Measurements from ENCODE around the gene FAM78A. TPM values are rescaled to one million over a fixed set of nuclear protein-coding genes. Genes with fewer than 3 reads are reported as not detected.

FAM78A gene
- total RNA-seq, 1 donor from 2014 or later: 73.4 TPM

DNA sequence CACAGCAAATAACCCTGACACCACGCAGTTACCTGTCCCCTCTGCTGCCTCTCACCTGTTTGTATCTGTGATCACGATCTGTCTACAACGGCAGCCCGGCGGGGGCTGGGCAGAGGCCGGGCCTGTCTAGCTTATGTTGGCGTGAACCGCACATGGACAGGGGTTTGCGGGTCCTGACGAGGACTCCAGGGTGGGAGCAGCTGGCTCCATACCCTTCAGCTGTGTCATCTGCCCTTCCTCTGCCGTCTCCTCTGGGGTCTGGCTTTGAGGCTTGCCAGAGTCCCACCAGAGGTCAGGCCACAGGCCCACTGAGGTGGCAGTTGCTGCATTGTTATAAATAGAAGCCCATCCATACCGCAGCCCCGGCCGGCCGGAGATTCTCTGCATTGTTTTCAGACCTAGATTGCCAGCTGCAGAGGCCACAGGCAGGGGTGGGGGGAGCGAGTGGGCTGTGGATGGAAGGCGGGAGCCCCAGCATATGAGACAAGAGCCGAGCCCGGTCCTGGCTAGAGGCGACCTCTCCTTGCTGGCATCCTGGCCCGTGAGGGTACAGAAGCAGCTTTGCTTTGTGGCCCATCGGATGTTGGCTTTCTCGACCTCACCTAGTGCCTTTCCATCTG is 37.8 kb downstream of the FAM78A start:
- TF ChIP-seq, protein P1, sequence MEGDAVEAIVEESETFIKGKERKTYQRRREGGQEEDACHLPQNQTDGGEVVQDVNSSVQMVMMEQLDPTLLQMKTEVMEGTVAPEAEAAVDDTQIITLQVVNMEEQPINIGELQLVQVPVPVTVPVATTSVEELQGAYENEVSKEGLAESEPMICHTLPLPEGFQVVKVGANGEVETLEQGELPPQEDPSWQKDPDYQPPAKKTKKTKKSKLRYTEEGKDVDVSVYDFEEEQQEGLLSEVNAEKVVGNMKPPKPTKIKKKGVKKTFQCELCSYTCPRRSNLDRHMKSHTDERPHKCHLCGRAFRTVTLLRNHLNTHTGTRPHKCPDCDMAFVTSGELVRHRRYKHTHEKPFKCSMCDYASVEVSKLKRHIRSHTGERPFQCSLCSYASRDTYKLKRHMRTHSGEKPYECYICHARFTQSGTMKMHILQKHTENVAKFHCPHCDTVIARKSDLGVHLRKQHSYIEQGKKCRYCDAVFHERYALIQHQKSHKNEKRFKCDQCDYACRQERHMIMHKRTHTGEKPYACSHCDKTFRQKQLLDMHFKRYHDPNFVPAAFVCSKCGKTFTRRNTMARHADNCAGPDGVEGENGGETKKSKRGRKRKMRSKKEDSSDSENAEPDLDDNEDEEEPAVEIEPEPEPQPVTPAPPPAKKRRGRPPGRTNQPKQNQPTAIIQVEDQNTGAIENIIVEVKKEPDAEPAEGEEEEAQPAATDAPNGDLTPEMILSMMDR (IDR thresholded peaks at IDR 0.05; ENCODE audit: unreplicated experiment): no peak
- Mint-ChIP-seq H3K4me1 (ENCODE audit: unreplicated experiment) (peaks cover 24% of the 10 kb centered on the region), H3K27me3 (ENCODE audit: unreplicated experiment) (peaks cover 10% of the 10 kb centered on the region), H3K27ac (ENCODE audit: unreplicated experiment) (peak overlapping the region; percentile 82), H3K9me3 (ENCODE audit: unreplicated experiment) (peaks cover 5% of the 10 kb centered on the region), H3K36me3 (ENCODE audit: low read depth, unreplicated experiment) (peaks cover 17% of the 10 kb centered on the region), H3K4me3 (ENCODE audit: unreplicated experiment) (no peak overlapping the region)
- DNase-seq (ENCODE audit: low spot score): peak; percentile 42

DNA sequence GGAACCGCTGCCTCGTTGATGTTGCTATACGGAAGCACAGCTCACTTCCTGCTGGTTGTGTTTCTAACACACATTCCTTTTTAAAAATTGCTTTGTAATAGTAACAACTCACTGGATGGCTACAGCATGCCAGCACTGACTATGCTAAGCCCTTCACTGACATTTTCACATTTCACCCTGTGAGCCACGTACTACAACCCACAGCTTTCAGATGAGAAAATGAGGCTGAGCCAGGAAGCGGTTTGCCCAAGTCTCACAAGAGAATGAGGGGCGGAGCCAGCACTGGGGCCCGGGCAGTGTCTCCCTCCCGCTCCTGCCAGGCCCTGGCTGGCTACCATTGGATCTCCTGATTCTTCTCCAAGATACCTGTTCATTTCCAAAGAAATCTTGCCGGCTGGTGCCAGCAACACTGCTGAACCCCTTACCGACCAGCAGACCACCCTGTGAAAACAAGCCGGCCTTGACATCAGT is 38.3 kb downstream of the FAM78A start:
- peaks cover 24% of the 10 kb centered on the region for H3K4me1 Mint-ChIP-seq (ENCODE audit: unreplicated experiment)
- H3K36me3 Mint-ChIP-seq (ENCODE audit: low read depth, unreplicated experiment): peaks cover 18% of the 10 kb centered on the region
- peaks cover 8% of the 10 kb centered on the region for H3K27me3 Mint-ChIP-seq (ENCODE audit: unreplicated experiment)
- DNase-seq (ENCODE audit: low spot score): peak; percentile 34
- no peak overlapping the region for H3K4me3 Mint-ChIP-seq (ENCODE audit: unreplicated experiment)
- TF ChIP-seq, protein P1 (IDR thresholded peaks at IDR 0.05; ENCODE audit: unreplicated experiment): no peak
- peaks cover 3% of the 10 kb centered on the region for H3K9me3 Mint-ChIP-seq (ENCODE audit: unreplicated experiment)
- H3K27ac Mint-ChIP-seq (ENCODE audit: unreplicated experiment): peak overlapping the region; percentile 82

DNA sequence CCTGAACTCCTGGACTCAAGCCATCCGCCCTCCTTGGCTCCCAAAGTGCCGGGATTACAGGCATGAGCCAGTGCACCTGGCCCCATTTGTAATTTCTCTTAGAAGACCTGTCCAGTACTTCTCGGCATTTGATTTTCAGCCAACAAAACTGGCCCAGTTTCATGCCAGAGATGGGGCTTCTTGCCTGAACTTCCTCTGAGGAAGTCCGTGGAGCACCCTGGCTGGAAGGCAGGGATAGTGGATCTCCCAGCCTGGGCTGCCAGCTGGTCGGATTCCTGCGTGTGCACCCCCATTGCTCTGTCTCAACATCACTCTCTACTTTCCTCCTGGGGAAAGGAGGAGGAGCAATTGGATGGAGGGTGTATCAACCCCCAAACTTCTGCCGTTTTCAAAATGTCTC is 39.0 kb downstream of the FAM78A start:
- TF ChIP-seq, protein P1 (IDR thresholded peaks at IDR 0.05; ENCODE audit: unreplicated experiment): no peak
- DNase-seq (ENCODE audit: low spot score): no peak
- H3K9me3 Mint-ChIP-seq (ENCODE audit: unreplicated experiment): no peaks in the 10 kb centered on the region
- H3K4me1 Mint-ChIP-seq (ENCODE audit: unreplicated experiment): peaks cover 24% of the 10 kb centered on the region
- H3K27me3 Mint-ChIP-seq (ENCODE audit: unreplicated experiment): peaks cover 7% of the 10 kb centered on the region
- H3K4me3 Mint-ChIP-seq (ENCODE audit: unreplicated experiment): no peak overlapping the region
- H3K27ac Mint-ChIP-seq (ENCODE audit: unreplicated experiment): no peak overlapping the region
- peaks cover 16% of the 10 kb centered on the region for H3K36me3 Mint-ChIP-seq (ENCODE audit: low read depth, unreplicated experiment)

DNA sequence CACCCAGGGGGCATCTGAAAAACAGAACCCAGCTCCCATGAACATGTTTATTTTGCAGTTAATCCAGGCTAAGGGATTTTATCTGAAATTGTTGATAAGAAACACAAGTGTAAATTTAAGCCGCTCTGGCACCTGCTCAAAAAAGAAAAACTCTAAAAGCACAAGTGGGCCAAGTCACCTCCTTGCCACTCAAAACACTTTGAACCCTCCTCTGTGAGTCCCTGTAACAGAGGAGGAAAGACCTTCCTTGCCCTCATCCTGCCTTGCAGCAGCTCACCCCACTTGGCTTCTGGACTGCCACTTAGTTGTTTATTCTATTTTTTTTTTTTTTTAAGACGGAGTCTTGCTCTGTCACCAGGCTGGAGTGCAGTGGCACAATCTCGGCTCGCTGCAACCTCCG is 39.5 kb downstream of the FAM78A start:
- peaks cover 16% of the 10 kb centered on the region for H3K36me3 Mint-ChIP-seq (ENCODE audit: low read depth, unreplicated experiment)
- H3K4me3 Mint-ChIP-seq (ENCODE audit: unreplicated experiment): no peak overlapping the region
- H3K9me3 Mint-ChIP-seq (ENCODE audit: unreplicated experiment): no peaks in the 10 kb centered on the region
- TF ChIP-seq, protein P1 (IDR thresholded peaks at IDR 0.05; ENCODE audit: unreplicated experiment): no peak
- H3K27ac Mint-ChIP-seq (ENCODE audit: unreplicated experiment): no peak overlapping the region
- no peak for DNase-seq (ENCODE audit: low spot score)
- H3K4me1 Mint-ChIP-seq (ENCODE audit: unreplicated experiment): peaks cover 24% of the 10 kb centered on the region
- peaks cover 7% of the 10 kb centered on the region for H3K27me3 Mint-ChIP-seq (ENCODE audit: unreplicated experiment)

DNA sequence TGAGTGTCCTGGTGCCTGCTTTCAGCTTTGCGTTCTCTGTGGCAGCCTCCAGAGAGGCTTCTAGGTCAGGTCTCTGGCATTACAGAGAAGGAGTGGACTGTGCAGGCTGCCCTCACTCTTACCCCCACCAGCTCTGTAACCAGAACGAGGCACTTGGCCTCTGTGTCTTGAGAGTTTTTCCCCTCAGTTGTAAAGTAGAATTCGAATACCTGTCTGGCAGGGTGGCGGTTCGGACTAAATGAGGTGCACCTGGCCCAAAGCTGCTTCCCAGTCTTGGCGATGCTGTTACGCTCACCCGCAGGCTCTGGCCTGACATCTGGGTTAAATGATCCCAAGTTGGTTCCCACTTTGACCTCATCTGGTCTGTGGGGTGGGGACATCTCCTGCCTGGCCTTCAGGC is 40.1 kb downstream of the FAM78A start:
- Mint-ChIP-seq H3K27me3 (ENCODE audit: unreplicated experiment) (peaks cover 6% of the 10 kb centered on the region), H3K36me3 (ENCODE audit: low read depth, unreplicated experiment) (peaks cover 20% of the 10 kb centered on the region), H3K4me3 (ENCODE audit: unreplicated experiment) (no peak overlapping the region), H3K4me1 (ENCODE audit: unreplicated experiment) (peaks cover 24% of the 10 kb centered on the region), H3K27ac (ENCODE audit: unreplicated experiment) (no peak overlapping the region), H3K9me3 (ENCODE audit: unreplicated experiment) (no peaks in the 10 kb centered on the region)
- no peak for DNase-seq (ENCODE audit: low spot score)
- TF ChIP-seq, protein P1 (IDR thresholded peaks at IDR 0.05; ENCODE audit: unreplicated experiment): no peak

All from endothelial cell (in vitro differentiated cells).